Measurements from ENCODE around the gene MUC2.

Gene MUC2

DNA sequence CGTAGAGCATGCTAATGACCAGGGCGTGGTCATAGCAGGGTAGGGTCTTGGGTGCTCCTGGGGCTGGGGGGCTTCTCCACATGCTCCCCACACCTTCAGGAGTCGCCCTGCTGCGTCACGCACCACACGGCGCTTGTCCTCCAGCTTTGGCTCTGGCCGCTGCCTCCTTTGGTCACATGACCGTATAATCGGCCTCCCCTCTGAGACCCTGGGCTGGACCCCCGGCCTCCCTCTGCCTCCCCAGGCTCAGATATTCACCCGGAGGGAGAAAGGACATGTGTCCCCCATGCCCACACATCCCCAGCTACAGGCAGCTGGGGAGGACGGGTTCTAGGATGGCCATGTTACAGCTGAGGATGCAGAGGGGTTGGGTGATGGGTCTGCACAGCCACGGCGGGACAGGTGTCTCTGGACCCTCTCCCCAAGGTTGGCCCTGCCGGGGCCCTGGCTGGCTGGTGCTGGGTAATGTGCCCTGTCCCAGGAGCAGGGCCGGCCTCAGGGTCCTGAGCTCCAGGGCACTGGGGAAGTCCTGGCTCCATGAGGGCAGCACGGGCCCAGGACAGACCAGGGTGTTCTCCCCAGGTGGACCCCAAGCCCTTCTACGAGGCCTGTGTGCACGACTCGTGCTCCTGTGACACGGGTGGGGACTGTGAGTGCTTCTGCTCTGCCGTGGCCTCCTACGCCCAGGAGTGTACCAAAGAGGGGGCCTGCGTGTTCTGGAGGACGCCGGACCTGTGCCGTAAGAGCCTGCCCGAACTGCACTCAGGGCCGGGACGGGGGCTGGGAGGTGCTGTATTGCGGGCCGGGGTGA lies 14.5 kb downstream of the MUC2 start:
- DNase-seq, result no peak

DNA sequence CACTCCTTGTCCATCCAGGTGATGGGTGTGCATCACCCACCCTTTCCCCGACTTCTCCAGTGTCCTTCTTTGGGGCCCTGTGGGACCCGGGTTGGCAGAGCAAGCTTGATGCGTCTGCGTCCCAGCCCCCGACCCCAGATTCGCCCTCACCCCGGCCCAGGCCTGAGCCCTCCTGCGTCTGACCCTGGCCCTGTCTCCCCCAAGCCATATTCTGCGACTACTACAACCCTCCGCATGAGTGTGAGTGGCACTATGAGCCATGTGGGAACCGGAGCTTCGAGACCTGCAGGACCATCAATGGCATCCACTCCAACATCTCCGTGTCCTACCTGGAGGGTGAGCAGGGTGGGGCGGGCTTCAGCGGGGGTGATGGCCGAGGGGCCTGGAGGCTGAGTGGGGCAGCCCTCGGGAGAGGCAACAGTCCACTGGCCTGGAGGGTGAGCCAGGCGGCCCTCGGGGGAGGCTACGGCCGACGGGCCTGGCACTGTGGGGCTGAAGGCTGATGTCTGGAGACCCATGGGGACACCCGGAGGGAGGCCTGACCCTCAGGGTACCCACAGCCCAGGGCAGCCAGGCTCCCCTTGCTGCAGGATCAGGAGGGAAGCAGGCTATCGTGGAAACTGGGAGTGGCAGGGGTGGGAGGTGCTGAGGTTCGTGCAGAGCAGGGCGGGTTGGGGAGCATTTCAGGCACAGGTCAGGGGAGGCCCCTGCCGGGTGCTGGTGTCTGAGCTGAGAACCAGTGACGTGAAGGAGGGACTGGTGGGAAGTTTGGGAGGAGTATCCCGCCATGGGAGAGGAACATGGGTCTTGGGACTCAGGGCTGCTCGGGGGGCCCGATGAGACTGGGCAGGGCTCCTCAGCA lies 15.3 kb downstream of the MUC2 start:
- no peak for DNase-seq

DNA sequence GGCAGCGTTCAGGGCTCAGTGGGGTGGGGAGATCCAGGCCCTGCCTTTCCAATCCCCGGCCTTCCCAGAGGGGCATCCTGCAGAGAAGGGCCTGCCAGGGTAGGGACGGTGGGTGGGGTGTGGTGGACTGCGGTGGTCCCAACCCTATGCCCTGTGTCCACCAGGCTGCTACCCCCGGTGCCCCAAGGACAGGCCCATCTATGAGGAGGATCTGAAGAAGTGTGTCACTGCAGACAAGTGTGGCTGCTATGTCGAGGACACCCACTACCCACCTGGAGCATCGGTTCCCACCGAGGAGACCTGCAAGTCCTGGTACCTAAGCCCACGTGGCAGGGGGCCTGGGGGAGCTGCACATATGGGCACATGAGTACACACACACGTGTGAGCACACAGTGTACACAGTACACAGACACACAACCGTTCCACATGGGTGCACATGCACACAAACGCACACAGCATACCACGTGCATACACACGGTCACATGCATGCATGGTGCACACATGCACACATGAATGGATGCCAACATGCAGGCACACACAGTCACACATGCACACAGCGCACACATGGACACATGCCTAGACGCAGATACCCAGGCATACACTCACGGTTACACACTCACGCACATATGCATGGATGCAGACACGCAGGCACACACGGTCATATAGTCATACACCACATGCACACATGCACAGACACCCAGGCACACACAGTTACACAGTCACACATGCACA lies 16.1 kb downstream of the MUC2 start:
- no peak for DNase-seq

DNA sequence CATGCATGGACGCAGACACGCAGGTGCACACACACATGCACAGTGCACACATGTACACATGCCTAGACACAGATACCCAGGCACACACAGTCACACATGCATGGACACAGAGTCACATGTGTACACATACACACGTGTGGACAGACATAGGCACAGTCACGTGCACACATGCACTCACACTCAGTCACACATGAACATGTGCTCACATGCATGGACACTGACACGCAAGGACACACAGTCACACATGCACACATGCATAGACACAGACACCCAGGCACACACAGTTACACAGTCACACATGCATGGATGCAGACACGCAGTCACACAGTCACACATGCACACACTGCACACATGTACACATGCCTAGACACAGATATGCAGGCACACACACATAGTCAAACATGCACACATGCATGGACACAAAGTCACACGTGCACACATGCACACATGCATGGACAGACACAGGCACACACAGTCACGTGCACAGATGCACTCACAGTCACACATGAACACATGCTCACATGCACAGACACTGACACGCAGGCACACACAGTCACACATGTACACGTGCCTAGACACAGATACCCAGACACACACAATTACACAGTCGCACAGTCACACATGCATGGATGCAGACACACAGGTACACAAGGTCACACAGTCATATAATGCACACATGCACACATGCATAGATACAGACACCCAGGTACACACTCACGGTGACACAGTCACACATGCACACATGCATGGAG lies 16.8 kb downstream of the MUC2 start:
- no peak for DNase-seq

DNA sequence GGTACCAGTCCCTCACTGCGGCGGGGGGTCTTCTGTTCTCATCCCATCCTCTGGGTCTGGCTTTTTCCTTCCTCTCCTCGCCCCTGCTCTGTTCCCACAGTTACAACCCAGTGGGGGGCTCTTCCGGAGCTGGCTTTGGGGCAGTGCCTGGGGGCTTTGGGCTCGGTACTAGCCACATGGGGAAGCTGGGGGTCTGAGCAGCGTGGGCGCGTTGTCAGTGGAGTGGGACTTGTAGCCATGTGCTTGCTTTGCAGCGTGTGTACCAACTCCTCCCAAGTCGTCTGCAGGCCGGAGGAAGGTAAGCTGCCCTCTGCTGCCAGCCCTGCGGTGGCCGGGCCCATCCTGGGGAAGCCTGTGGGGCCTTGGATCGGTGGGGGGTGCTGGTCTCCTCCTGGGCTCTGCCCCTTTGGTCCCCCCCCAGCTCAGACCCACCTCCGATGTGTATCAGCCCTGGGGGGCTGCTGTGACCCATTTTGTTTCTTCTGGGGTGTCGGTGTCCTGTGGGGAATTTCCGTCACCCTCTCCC lies 17.5 kb downstream of the MUC2 start:
- DNase-seq, result no peak

DNA sequence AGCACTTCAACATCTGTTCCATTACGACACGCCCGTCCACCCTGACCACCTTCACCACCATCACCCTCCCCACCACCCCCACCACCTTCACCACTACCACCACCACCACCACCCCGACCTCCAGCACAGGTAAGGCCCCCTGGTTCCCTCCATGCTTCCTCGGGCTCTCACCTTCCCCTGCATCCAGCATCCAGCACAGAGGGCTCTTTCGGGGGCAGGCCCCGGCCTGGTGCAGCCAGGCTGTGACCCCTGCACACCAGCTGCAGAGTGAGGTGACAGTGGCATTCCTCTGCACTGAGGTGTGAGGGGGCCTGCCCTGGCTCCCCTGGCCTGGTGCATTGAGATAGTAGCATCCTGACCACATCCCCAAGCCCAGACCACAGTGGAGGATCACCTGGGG lies 18.2 kb downstream of the MUC2 start:
- DNase-seq, result no peak

DNA sequence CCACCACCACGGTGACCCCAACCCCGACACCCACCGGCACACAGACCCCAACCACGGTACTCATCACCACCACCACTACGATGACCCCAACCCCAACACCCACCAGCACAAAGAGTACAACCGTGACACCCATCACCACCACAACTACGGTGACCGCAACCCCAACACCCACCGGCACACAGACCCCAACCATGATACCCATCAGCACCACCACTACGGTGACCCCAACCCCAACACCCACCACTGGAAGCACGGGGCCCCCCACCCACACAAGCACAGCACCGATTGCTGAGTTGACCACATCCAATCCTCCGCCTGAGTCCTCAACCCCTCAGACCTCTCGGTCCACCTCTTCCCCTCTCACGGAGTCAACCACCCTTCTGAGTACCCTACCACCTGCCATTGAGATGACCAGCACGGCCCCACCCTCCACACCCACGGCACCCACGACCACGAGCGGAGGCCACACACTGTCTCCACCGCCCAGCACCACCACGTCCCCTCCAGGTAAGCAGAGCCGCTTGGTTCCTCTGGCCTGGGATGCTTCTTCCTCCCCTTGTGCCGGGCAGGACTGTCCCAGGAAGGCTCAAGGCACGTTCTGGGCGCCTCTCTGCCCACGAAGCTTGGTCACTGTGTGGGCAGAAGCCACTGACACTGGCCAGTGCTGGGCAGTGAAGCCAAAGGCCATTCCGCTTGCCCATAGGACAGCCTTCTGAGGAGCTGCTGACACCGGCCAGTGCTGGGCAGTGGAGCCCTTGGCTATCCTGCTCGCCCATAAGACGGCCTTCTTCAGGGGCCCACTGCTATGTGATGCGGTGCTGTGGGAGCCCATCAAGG lies 25.1 kb downstream of the MUC2 start:
- DNase-seq, result no peak

DNA sequence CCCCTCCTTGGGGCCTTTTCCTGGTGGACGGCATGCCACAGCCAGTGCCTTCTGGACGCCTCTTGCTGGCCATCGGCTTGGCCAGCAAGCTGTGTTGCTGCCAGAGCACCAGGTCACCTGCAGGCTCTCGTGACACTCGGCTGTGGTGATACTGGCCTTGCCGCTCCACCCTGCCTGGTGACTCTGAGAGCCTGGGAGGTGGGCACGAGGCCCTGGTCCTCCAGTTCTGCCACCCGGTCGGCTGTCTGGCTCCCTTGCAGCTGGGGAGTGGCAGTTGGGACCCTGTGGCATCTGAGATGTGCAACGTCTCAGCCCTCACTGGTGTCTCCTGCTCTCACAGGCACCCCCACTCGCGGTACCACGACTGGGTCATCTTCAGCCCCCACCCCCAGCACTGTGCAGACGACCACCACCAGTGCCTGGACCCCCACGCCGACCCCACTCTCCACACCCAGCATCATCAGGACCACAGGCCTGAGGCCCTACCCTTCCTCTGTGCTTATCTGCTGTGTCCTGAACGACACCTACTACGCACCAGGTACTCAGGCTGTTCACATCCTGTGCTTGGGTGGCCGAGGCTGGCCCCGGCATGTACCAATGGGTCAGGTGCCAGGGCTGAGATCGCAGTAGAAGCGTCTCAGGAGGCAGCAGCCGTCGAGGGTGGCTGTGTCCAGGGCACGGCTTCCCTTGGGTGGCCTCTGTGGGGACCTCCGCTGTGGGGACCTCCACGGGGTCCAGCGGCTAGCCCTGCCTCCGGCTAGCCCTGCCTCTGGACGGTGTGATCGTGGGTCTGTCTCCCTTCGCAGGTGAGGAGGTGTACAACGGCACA lies 26.0 kb downstream of the MUC2 start:
- DNase-seq, result no peak

DNA sequence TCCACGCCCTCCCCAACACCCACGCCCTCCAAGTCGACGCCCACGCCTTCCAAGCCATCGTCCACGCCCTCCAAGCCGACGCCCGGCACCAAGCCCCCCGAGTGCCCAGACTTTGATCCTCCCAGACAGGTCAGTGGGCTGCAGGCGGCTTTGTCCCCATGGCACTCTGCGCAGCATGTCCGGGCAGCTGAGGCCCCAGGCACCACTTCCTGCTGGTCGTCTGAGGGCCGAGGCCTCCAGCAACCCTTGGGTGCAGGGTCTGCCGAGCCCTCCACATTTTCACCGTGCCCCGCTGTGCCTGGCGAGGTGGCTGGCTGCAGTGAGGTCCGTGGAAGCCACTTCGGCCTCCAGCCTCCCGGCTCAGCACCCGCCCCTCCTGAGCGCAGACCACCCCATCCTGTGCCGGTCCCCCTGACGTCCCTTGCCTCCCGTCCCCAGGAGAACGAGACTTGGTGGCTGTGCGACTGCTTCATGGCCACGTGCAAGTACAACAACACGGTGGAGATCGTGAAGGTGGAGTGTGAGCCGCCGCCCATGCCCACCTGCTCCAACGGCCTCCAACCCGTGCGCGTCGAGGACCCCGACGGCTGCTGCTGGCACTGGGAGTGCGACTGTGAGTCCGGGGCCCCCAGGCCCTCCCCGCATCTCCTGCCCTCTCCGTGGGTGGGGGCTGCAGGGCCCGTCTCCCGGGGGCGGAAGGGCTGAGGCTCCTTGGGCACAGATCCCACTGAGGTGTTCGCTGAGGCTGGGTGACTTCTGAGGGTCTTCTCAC lies 26.8 kb downstream of the MUC2 start:
- DNase-seq, result no peak

DNA sequence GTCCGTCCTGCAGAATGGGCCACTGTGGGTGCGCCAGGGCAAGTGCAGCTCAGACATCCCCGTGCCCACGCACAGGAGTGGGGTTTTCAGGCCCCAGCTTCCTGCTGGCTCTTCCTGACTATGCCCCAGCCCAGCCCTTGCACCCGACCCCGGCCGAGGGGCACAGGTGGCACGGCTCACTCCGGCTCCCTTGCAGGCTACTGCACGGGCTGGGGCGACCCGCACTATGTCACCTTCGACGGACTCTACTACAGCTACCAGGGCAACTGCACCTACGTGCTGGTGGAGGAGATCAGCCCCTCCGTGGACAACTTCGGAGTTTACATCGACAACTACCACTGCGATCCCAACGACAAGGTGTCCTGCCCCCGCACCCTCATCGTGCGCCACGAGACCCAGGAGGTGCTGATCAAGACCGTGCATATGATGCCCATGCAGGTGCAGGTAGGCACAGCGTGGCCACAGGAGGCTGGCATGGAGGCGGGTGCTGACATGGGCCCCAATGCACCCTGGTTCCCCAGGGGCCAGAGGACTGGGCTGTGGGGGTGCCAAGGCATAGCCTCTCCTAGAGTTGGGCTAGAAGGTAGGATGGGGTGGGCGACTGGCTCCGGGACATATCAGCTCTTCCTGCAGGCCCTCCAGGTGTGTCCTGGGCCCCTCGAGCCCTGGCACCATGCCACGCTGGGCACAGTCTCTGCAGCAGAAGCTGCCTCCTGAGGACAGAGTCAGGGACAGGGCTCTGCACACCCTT lies 27.7 kb downstream of the MUC2 start:
- no peak for DNase-seq

DNA sequence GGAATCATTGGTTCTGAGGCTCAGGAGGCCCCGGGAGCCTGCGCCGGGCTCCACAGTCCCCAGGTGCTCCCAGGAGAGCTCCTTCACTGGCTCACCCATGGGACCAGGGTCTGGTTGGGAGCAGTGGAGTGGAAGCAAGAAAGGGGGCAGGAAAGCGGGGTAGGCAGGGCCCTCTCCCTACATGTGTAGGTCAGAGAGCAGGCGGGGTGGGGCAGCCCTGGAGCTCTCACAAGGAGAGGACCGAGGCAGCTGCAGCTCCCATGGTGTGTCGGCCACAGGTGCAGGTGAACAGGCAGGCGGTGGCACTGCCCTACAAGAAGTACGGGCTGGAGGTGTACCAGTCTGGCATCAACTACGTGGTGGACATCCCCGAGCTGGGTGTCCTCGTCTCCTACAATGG lies 28.3 kb downstream of the MUC2 start:
- DNase-seq, result no peak

DNA sequence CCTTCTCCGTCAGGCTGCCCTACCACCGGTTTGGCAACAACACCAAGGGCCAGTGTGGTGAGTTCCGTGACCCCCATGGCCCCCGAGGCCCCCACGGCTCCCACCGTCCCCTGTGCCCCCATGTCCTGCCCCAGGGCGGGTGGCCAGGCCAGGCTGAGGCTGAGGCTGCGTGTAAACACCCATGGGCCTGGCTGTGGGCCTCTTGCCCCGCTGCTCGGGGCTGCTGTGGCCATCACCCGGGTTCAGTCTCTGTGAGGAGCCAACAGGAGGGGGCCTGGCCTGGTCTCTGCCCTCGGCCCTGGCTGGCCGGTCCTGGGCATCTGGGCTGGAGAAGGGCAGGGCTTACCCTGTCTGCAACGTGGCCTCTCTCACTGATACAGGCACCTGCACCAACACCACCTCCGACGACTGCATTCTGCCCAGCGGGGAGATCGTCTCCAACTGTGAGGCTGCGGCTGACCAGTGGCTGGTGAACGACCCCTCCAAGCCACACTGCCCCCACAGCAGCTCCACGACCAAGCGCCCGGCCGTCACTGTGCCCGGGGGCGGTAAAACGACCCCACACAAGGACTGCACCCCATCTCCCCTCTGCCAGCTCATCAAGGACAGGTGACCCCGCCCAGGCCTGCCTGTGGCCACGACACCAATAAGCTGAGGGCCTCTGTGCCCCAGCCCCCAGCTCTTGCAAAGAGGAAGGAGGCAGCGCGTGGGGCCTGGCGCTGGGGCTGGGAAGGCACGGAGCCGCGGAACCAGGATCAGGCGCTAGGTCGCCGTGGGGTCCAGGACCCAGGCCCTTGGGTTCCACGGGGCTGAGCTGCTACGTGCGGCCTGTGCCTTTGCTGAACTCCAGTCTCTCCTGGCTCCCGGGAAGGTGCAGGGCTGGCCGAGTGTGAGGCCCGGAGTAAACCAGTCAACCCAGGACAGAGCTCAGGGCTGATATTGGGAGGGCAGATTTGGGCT lies 29.0 kb downstream of the MUC2 start:
- no peak for DNase-seq

DNA sequence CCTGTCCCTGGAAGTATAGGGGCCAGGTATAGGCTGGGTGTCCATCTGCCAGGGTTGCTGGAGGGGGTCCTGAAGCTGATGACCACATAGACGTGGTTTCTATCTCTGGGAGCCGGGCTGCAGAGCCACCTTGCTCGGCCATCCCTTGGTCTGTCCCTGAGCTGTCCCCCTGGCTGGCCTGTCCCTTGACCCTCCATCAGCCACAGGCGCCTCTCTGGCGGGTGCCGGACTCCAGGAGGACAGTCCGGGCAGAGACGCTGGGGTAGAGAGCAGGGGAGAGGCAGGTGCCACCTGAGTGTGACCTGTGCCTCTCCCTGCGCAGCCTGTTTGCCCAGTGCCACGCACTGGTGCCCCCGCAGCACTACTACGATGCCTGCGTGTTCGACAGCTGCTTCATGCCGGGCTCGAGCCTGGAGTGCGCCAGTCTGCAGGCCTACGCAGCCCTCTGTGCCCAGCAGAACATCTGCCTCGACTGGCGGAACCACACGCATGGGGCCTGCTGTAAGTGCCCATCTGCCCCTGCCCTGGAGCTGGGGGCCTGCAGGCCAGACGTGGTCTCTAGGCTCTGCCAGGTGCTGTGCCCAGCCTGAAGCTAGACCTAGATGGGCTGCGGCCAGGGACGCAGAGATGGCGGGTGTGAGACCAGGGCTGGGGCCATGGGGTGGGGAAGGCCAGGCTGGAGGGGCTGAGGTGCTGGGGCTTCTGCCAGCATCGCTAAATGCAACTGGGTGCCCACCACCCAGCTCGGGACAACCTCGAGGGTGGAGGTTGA lies 29.9 kb downstream of the MUC2 start:
- DNase-seq, result no peak

DNA sequence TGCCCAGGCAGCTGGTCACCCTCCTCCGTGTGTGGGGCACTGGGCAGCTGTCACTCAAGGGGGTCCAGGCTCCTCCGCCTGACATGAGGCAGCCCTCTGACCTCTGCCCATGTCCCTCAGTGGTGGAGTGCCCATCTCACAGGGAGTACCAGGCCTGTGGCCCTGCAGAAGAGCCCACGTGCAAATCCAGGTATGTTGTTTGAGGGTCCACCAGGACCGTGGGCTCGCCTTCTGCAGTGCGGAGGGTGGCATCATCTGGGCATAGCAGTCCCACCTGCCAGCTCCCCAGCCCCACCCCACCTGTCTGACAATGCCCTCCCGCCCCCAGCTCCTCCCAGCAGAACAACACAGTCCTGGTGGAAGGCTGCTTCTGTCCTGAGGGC lies 30.5 kb downstream of the MUC2 start:
- DNase-seq, result no peak

DNA sequence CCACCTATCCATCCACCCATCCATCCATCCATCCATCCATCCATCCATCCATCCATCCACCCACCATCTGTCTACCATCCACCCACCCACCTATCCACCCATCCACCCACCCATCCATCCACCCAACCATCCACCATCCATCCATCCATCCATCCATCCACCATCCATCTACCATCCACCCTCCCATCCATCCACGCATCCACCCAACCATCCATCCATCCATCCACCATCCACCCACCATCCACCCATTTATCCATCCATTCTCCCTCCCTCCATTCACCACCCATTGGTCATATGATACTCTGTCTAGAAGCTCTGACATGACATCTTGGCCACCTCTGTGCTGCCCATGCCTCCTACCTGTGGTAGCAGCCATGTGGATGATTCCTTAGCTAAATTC lies 31.7 kb downstream of the MUC2 start:
- no peak for DNase-seq

DNA sequence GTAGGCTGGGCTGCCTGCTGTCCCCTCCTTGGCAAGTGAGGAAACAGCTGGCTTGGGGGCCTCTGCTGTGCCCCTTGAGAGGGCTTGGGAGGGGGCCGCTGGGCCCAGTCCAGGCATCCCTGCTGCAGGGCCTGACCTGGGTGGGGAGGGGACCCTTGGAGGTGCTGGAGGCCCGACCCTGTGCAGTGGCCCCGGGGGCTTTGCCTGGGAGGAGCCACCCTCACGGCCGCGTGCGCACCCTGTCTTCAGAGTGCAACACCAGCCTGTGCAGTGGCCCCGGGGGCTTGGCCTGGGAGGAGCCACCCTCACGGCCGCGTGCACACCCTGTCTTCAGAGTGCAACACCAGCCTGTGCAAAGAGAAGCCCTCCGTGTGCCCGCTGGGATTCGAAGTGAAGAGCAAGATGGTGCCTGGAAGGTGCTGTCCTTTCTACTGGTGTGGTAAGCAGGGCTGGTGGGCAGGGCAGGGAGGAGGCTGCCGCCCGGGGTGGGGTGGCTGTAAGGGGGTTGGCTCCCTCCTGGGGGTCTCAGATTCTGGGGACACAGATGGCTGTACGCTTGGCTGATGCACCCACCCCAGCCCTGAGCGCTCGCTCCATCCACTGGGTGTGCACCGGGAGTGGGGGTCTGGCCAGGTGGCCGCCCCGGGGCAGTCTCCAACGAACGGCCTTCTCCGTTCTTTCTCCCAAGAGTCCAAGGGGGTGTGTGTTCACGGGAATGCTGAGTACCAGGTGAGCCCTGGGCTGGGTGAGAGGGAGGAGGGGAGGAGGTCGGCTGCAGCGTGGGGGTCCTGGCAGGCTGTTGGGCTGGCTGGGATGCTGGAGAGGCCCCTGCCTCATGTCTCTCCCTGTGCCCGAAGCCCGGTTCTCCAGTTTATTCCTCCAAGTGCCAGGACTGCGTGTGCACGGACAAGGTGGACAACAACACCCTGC lies 32.9 kb downstream of the MUC2 start:
- no peak for DNase-seq

Data from femur (tissue), 1 donor.